BLaER1 treated with 17β-estradiol and CSF1 and Interleukin-3, amounts not matched to agents 10 nM and 100 nM (cell line): ENCODE data around the gene ARHGEF19.
A peak's percentile ranks its signal among the peaks of the same experiment; 100 is the strongest.

Experiments used
- H3K27ac ChIP-seq, 11 experiments: shearing (Covaris generic); formaldehyde crosslinking; 2 replicates each; pipeline ENCODE4 v1.8.1; 2022
- H3K27me3 ChIP-seq, 11 experiments: shearing (Covaris generic); formaldehyde crosslinking; 2 replicates each; pipeline ENCODE4 v1.8.1; 2022
- H3K36me3 ChIP-seq, 11 experiments: shearing (Covaris generic); formaldehyde crosslinking; 2 replicates each; pipeline ENCODE4 v1.8.1; 2022
- H3K4me1 ChIP-seq, 10 experiments: shearing (Covaris generic); formaldehyde crosslinking; 2 replicates each; pipeline ENCODE4 v1.8.1; 2022
- H3K4me2 ChIP-seq, 11 experiments: shearing (Covaris generic); formaldehyde crosslinking; 2 replicates each; pipeline ENCODE4 v1.8.1; 2022
- H3K4me3 ChIP-seq, 10 experiments: shearing (Covaris generic); formaldehyde crosslinking; 2 replicates each; pipeline ENCODE4 v1.8.1; 2022
- H3K9ac ChIP-seq, 11 experiments: shearing (Covaris generic); formaldehyde crosslinking; 2 replicates each; pipeline ENCODE4 v1.8.1; 2022
- H3K9me3 ChIP-seq, 11 experiments: shearing (Covaris generic); formaldehyde crosslinking; replicated peaks in 1 of 11; 2 replicates each; pipeline ENCODE4 v1.8.1; 2022
- H4K20me1 ChIP-seq, 11 experiments: shearing (Covaris generic); formaldehyde crosslinking; 2 replicates each; pipeline ENCODE4 v1.8.1; 2022
- Cebpa-rat ChIP-seq, 11 experiments: shearing (Covaris generic); IDR thresholded peaks; 2 replicates each; pipeline ENCODE4 v1.8.1; 2022

ARHGEF19 gene

DNA sequence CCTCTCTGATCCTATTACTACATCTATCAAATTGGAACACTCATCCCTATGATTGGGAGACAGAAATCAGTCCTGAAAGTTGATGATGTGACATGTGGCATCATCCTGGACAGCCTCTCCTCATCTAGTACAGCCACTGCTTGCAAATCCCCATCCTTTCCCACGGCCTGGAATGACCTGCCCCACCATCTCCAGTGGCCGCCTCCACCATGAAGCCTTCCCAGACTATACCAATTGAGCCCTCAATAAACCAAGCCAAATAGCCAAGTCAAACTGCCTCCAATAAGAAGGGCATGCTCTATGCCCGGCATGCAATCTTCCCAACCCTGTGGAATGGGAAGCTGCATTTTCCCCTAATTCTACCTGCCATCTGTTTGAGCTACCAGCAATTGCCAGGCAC is 561 bp upstream of the ARHGEF19 start:
- Histone ChIP-seq H3K9ac (no peak overlapping the region), H3K4me1 (peaks cover 19 to 40% (median 32%) of the 10 kb centered on the region in 10 experiments), H3K9me3 (no peaks in the 10 kb centered on the region), H3K36me3 (no peaks in the 10 kb centered on the region), H3K4me3 (no peak overlapping the region), H4K20me1 (no peaks in the 10 kb centered on the region), H3K27ac (no peak overlapping the region), H3K4me2 (0 out of 22 replicates have a peak overlapping the region, but pooled peaks of 2 of the 11 experiments have one; percentile 38 to 51), H3K27me3 (peaks cover 0 to 9% (median 0%) of the 10 kb centered on the region in 11 experiments; a peak in 6 of 22 replicates)
- no peak for TF ChIP-seq Cebpa-rat (IDR thresholded peaks at IDR 0.05)

DNA sequence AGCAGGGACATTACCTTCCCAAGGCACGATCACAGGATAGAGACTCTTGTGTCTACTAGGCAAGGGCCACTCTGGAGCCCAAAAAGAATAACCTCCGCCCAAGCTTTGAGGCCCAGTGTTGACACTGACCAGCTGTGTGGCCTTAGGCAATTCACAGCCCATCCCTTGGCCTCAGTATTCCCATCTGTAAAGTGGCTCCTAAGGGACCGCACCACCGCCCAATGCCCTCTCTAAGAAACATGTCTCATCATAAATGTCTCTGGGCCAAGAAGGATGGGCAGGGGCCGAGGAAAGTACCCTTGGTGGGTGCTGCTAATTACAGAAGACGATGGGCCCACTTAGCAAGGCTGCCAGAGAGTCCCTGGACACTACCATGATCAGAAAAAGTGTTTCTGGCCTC is 628 bp downstream of the ARHGEF19 start:
- Histone ChIP-seq H3K36me3 (no peaks in the 10 kb centered on the region), H3K4me1 (peaks cover 26 to 42% (median 34%) of the 10 kb centered on the region in 10 experiments), H3K27me3 (peaks cover 0 to 9% (median 0%) of the 10 kb centered on the region in 11 experiments; a peak in 6 of 22 replicates), H3K4me3 (no peak overlapping the region), H3K9me3 (no peaks in the 10 kb centered on the region), H4K20me1 (no peaks in the 10 kb centered on the region), H3K4me2 (peak overlapping the region in 3 of 11 experiments; percentile 8 to 51 (median 16); a peak in 2 of 22 replicates), H3K9ac (no peak overlapping the region), H3K27ac (no peak overlapping the region)
- TF ChIP-seq Cebpa-rat (IDR thresholded peaks at IDR 0.05) = no peak

DNA sequence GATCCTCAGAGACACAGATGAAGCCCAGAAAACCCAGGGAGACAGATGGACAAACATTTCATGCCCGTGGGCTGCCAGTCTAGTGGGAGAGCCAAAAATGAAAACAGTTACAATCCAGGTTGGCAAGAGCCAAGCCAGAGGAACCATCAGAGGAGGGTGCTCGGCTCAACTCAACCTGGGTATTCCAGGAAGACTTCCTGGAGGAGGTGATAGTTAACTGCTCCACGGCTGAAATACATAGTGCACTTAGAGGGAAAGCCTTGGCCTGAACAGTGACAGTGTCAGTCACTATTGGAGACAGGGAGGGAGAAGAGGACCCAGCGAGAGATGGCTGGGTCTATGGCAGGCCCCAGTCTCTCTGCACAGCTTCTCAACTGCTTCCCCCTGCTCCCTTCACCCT is 1.9 kb downstream of the ARHGEF19 start:
- Histone ChIP-seq H3K4me1 (peaks cover 25 to 38% (median 31%) of the 10 kb centered on the region in 10 experiments), H3K4me3 (no peak overlapping the region)
- TF ChIP-seq Cebpa-rat (IDR thresholded peaks at IDR 0.05) = no peak

DNA sequence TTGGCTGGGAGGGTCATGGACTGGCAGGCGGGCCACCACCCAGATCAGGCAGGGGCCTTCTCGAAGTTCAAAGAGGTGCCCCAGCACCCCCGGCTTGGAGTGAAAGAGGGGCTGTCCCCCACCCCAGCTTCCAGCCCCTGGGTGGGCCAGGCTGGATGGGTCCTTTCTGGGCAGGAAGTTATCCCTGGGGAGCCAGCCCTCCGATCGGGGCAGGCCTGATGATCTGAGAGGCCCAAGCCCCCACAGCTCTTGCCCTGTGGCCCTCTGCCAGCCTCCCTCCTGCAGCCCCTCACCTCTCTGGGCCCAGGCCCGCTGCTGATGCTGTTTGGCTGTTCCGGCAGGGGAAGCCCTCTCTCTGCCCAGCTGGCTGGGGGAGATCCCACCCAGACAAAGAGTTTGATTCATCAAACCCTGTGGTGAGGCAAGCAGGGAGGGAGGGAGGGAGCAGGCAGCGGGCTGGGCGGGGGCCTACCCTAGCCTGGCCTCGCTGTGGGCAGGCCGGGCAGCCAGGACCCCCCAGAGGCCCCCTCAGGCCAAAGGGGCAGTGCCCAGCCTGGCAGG is 2.5 kb downstream of the ARHGEF19 start:
- no peak for TF ChIP-seq Cebpa-rat (IDR thresholded peaks at IDR 0.05)
- no peak overlapping the region for H3K4me3 ChIP-seq
- H4K20me1 ChIP-seq = no peaks in the 10 kb centered on the region
- H3K27me3 ChIP-seq = no peaks in the 10 kb centered on the region
- no peaks in the 10 kb centered on the region for H3K9me3 ChIP-seq
- peaks cover 31 to 44% (median 38%) of the 10 kb centered on the region in 10 experiments for H3K4me1 ChIP-seq
- peak overlapping the region in 1 of 11 experiments; percentile 30; a peak in 2 of 22 replicates for H3K4me2 ChIP-seq
- H3K36me3 ChIP-seq = peaks cover 0 to 4% (median 0%) of the 10 kb centered on the region in 11 experiments; a peak in 4 of 22 replicates
- peak overlapping the region in 4 of 11 experiments; percentile 13 to 30 (median 20); a peak in 4 of 22 replicates for H3K27ac ChIP-seq
- peak overlapping the region in 5 of 11 experiments; percentile 10 to 49 (median 25); a peak in 4 of 22 replicates for H3K9ac ChIP-seq

More for the DNA sequence above, 1.9 kb downstream of the ARHGEF19 start:
- Histone ChIP-seq H3K9me3 (no peaks in the 10 kb centered on the region), H3K36me3 (no peaks in the 10 kb centered on the region), H3K4me2 (no peak overlapping the region), H4K20me1 (no peaks in the 10 kb centered on the region), H3K27ac (no peak overlapping the region), H3K27me3 (no peaks in the 10 kb centered on the region), H3K9ac (peak overlapping the region in 1 of 11 experiments; percentile 19; a peak in 1 of 22 replicates)

DNA sequence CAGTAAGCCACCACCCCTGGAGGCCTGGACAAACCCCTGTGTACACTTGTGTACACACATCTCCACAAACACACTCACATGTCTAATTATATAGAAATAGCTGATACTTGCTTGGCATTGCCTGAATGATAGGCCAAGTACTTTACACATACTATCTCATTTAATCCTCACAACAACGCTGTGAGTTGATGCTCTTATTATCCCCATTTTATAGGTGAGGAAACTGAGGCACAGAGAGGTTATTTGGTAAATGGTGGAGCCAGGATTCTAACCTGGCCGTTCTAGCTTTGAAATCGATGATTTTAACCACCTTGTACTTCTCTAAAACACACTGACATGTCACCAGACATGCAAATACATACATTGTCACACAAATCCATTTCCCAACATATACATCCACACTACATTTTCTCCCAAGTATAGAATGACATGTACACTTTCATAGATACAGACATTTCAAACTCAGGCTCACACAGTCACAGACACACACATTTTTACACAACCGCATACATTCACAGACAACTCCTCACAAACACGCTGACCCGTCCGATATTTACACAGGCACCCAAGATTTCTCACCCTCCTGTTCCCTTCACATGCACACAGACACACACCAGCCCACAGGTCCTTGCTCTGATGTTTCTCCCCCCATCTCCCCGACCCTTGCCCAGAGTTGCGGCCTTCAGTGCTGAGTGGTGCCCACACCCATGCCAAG is 3.2 kb downstream of the ARHGEF19 start:
- Histone ChIP-seq H3K4me3 (no peak overlapping the region), H3K4me2 (peak overlapping the region in 8 of 11 experiments; percentile 73 to 87 (median 86); a peak in 11 of 22 replicates), H4K20me1 (no peaks in the 10 kb centered on the region), H3K36me3 (peaks cover 0 to 10% (median 6%) of the 10 kb centered on the region in 11 experiments; a peak in 12 of 22 replicates), H3K9me3 (no peaks in the 10 kb centered on the region), H3K4me1 (peaks cover 31 to 46% (median 41%) of the 10 kb centered on the region in 10 experiments), H3K27me3 (no peaks in the 10 kb centered on the region), H3K27ac (peak overlapping the region in 4 of 11 experiments; percentile 13 to 30 (median 20); a peak in 3 of 22 replicates), H3K9ac (peak overlapping the region in 5 of 11 experiments; percentile 23 to 49 (median 42); a peak in 2 of 22 replicates)
- TF ChIP-seq Cebpa-rat (IDR thresholded peaks at IDR 0.05) = no peak

DNA sequence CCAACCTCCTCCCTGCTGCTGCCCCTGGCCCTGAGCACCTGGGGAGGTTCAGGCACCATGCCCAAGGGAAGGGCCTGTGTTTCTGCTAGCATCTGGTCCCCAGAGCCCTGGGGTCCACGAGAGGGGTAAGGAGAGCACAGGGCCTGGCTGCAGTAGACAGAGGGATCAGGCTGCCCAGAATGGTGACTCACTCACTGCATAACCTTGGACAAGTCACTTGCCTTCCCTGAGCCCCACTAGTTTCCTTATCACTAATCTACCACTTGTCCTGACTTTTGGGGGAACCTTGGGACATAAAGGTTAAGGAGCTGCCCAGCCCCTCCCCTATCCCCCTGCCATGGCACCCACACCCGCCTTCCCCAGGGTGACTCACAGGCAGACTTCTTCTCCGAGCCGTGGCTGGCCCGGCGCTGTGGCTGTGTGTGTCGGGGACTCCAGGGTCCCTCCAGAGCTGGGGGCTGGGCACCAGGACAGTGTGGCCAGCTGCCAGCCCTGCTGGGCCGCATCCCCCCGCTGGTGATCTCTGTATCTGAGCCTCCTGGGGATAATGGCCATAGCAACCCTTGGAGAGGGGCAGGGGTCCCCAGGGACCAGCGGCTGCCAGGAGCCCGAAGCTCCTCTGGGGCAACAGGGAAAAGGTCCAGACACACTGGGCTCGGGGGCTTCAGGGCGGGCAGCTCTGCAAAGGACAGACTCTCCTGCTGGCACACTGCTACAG is 4.0 kb downstream of the ARHGEF19 start:
- no peaks in the 10 kb centered on the region for H3K27me3 ChIP-seq
- peaks cover 0 to 19% (median 12%) of the 10 kb centered on the region in 11 experiments; a peak in 14 of 22 replicates for H3K36me3 ChIP-seq
- H4K20me1 ChIP-seq = no peaks in the 10 kb centered on the region
- peak overlapping the region in 10 of 11 experiments; percentile 10 to 89 (median 82); a peak in 10 of 22 replicates for H3K9ac ChIP-seq
- H3K4me1 ChIP-seq = peaks cover 31 to 47% (median 41%) of the 10 kb centered on the region in 10 experiments
- H3K27ac ChIP-seq = peak overlapping the region in 7 of 11 experiments; percentile 6 to 98 (median 95); a peak in 10 of 22 replicates
- H3K9me3 ChIP-seq = no peaks in the 10 kb centered on the region
- TF ChIP-seq Cebpa-rat (IDR thresholded peaks at IDR 0.05) = no peak
- H3K4me3 ChIP-seq = no peak overlapping the region
- H3K4me2 ChIP-seq = peak overlapping the region; percentile 65 to 87 (median 85); a peak in 21 of 22 replicates

DNA sequence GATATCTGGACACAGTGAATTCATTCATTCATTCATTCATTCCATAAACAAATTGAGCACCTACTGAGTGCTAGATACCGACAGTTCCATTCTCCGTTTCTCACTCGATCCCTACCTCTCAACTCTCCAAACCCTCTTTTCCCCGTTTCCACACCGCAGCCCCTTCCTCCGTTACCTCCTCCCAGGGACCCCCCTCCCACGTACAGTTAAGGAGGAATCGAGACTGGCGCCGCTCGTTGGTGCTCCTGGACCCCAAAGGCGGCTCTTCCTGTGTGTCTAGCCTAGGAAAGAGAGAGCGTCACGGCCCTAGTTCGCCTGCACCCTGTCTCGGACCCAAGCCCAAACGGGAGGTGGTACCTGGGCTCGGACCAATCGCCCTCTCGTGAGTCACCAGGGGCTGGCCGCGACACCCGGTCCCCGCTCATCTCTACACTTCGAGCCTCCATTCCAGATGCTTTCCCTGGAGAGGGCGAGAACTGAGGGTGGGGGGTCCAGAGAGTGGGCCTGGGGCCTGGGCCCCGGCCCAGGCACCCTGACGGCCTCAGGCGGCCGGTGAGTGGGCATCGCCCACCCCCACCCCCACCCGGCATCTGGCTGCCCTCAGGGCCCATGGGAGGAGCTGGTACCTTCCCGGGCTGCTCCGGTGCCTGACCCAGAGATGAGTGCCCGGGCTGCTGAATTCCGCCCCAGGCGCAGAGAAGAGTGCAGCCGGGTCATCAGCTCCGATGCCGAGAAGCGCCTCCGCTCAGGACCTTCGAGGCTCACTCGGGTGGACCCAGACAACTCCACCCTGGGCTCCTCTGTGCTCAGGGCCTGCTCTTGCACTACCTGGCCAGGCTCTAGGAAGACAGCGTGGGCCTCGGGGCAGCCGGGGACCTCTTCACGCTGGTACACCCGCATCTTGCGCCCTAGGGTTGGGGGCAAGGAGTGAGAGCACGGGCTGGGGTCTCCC is 4.9 kb downstream of the ARHGEF19 start:
- TF ChIP-seq Cebpa-rat (IDR thresholded peaks at IDR 0.05) = no peak
- peak overlapping the region; percentile 80 to 92 (median 87) for H3K9ac ChIP-seq
- 0 out of 22 replicates have a peak, but pooled peaks cover 0 to 4% (median 0%) of the 10 kb centered on the region in 11 experiments for H4K20me1 ChIP-seq
- peak overlapping the region; percentile 50 to 66 (median 58) for H3K4me3 ChIP-seq
- peak overlapping the region; percentile 67 to 98 (median 95) for H3K27ac ChIP-seq
- H3K4me2 ChIP-seq = peak overlapping the region; percentile 65 to 87 (median 85)
- no peaks in the 10 kb centered on the region for H3K27me3 ChIP-seq
- peaks cover 0 to 27% (median 12%) of the 10 kb centered on the region in 11 experiments; a peak in 14 of 22 replicates for H3K36me3 ChIP-seq
- H3K9me3 ChIP-seq = no peaks in the 10 kb centered on the region
- peaks cover 31 to 47% (median 40%) of the 10 kb centered on the region in 10 experiments for H3K4me1 ChIP-seq
